GM19099 (cell line): ENCODE results near the gene BCL2L12.

Experiments used
- POLR2A ChIP-seq: IDR thresholded peaks from 3 replicates; pipeline ENCODE4 v1.6.1; 2011; ENCODE audit warnings: low read depth; ENCODE audit not compliant: insufficient read length; ENCODE audit errors: extremely low read depth

The BCL2L12 gene

GRCh38 chr19:49655570-49656455, 9.9 kb upstream of the BCL2L12 start:
- no peak for TF ChIP-seq POLR2A

GRCh38 chr19:49656456-49657109, 9.2 kb upstream of the BCL2L12 start:
- TF ChIP-seq POLR2A: no peak

GRCh38 chr19:49657493-49658138, 8.1 kb upstream of the BCL2L12 start:
- no peak for TF ChIP-seq POLR2A

- TF ChIP-seq POLR2A: no peak
Observed at GRCh38 chr19:49658139-49658517, 7.6 kb upstream of the BCL2L12 start.

GRCh38 chr19:49658566-49659442, 6.9 kb upstream of the BCL2L12 start:
- TF ChIP-seq POLR2A: no peak

GRCh38 chr19:49660338-49660961, 5.3 kb upstream of the BCL2L12 start:
- TF ChIP-seq POLR2A: no peak

GRCh38 chr19:49662011-49662410, 3.7 kb upstream of the BCL2L12 start:
- TF ChIP-seq POLR2A: no peak

GRCh38 chr19:49663224-49663623, 2.5 kb upstream of the BCL2L12 start:
- TF ChIP-seq POLR2A: no peak

GRCh38 chr19:49664171-49665035, 1.3 kb upstream of the BCL2L12 start:
- TF ChIP-seq POLR2A: no peak

- no peak for TF ChIP-seq POLR2A
Observed at GRCh38 chr19:49665036-49665350, 740 bp upstream of the BCL2L12 start.

- no peak for TF ChIP-seq POLR2A
Observed at GRCh38 chr19:49666120-49666444, 349 bp downstream of the BCL2L12 start.

GRCh38 chr19:49667473-49667872, 1.7 kb downstream of the BCL2L12 start:
- TF ChIP-seq POLR2A: no peak

- no peak for TF ChIP-seq POLR2A
Observed at GRCh38 chr19:49669516-49669915, 3.8 kb downstream of the BCL2L12 start.
